K562 (cell line): ENCODE measurements around the gene STK32C. TPM values are rescaled to one million over a fixed set of nuclear protein-coding genes. Genes with fewer than 3 reads are reported as not detected.

Source experiments
- ATF1 ChIP-seq, 2 experiments: fragments of 450-650 bp in 1 of 2; IDR thresholded peaks; 2 replicates each; pipeline ENCODE4 v1.6.1; 2016; ENCODE audit warnings: missing compliant biosample characterization in 1 of 2, missing genetic modification characterization in 1 of 2
- CTBP1 ChIP-seq: fragments of 450-650 bp; IDR thresholded peaks from 2 replicates; pipeline ENCODE4 v1.6.1; 2016; ENCODE audit warnings: borderline replicate concordance
- CTCF ChIP-seq, 3 experiments: IDR thresholded peaks in 2 of 3; conservative IDR thresholded peaks in 1 of 3; 2 replicates each; pipeline ENCODE4 v1.5.1; 2011 to 2012; ENCODE audit warnings: low read length in 3 of 3, mild to moderate bottlenecking in 3 of 3, control low read depth in 2 of 3, improper control_type of control experiment in 1 of 3, inconsistent platforms in 1 of 3, low read depth in 1 of 3, mixed read lengths in 1 of 3, moderate library complexity in 1 of 3; ENCODE audit not compliant: insufficient read depth in 2 of 3
- CXXC5 ChIP-seq: fragments of 250-450 bp; sonication (Bioruptor Pico); IDR thresholded peaks from 2 replicates; pipeline ENCODE4 v1.8.0; 2022; ENCODE audit warnings: inconsistent platforms, mild to moderate bottlenecking, moderate library complexity
- HMG20B ChIP-seq: fragments of 250-450 bp; sonication (Bioruptor Pico); IDR thresholded peaks from 2 replicates; pipeline ENCODE4 v1.5.0; 2021; ENCODE audit warnings: mild to moderate bottlenecking
- MEF2D ChIP-seq: conservative IDR thresholded peaks from 2 replicates; pipeline ENCODE4 v1.6.1; 2016; ENCODE audit warnings: low read depth, missing genetic modification characterization, missing compliant biosample characterization
- MLLT1 ChIP-seq, 2 experiments: fragments of 450-650 bp; IDR thresholded peaks; 2 replicates each; pipeline ENCODE4 v1.6.1; 2016
- NBN ChIP-seq: fragments of 450-650 bp; IDR thresholded peaks from 2 replicates; pipeline ENCODE4 v1.6.1; 2016; ENCODE audit warnings: low read depth, mild to moderate bottlenecking
- POLR2AphosphoS5 ChIP-seq: IDR thresholded peaks from 2 replicates; pipeline ENCODE4 v1.6.1; 2011; ENCODE audit warnings: mild to moderate bottlenecking, low read depth, low read length, moderate library complexity; ENCODE audit not compliant: control insufficient read depth, insufficient read depth
- SNIP1 ChIP-seq: fragments of 450-650 bp; IDR thresholded peaks from 2 replicates; pipeline ENCODE4 v1.7.1; 2017; ENCODE audit warnings: low read depth, mild to moderate bottlenecking
- TAF9B ChIP-seq: fragments of 450-650 bp; IDR thresholded peaks from 2 replicates; pipeline ENCODE4 v1.6.1; 2018; ENCODE audit warnings: mild to moderate bottlenecking; ENCODE audit not compliant: partially characterized antibody
- TRIM25 ChIP-seq: fragments of 450-650 bp; IDR thresholded peaks from 2 replicates; pipeline ENCODE4 v1.7.0; 2016; ENCODE audit warnings: borderline replicate concordance
- ZC3H4 ChIP-seq: sonication (generic); formaldehyde crosslinking; IDR thresholded peaks from 2 replicates; pipeline ENCODE4 v1.9.0; 2021; ENCODE audit warnings: missing genetic modification reagents, borderline replicate concordance
- ZEB2 ChIP-seq: fragments of 450-650 bp; IDR thresholded peaks from 2 replicates; pipeline ENCODE4 v1.6.1; 2016
- ZFP91 ChIP-seq: sonication (generic); formaldehyde crosslinking; IDR thresholded peaks from 2 replicates; pipeline ENCODE4 v1.8.0; 2022; ENCODE audit warnings: mild to moderate bottlenecking, missing genetic modification reagents
- ZNF133 ChIP-seq: fragments of 250-450 bp; sonication (Bioruptor Pico); IDR thresholded peaks from 2 replicates; pipeline ENCODE4 v1.4.0; 2020; ENCODE audit warnings: mild to moderate bottlenecking
- ZNF263 ChIP-seq: sonication (generic); formaldehyde crosslinking; IDR thresholded peaks from 2 replicates; pipeline ENCODE4 v1.8.0; 2022; ENCODE audit warnings: mild to moderate bottlenecking, missing genetic modification reagents, borderline replicate concordance
- polyA plus RNA-seq, 8 experiments: library from polyadenylated mRNA; depleted of rRNA in 4 of 8; stranded (reverse) in 5 of 8; unstranded in 3 of 8; fragments of >200 nt; fragmentation: Nextera tagmentation in 2 of 8; fragmentation: Illumina TruSeq in 1 of 8; extraction: Ambion mirVana in 2 of 8; extraction: Trizol in 1 of 8; gene quantifications; 2 replicates each; pipeline versions ENCODE4 v1.2.1 to v1.2.3, GENCODE V29; 2011 to 2014; ENCODE audit warnings: inconsistent platforms in 1 of 8, missing spikeins in 1 of 8
- total RNA-seq, 7 experiments: library from RNA; depleted of rRNA in 6 of 7; stranded (reverse); fragments of >200 nt in 6 of 7; fragmentation: Illumina TruSeq in 2 of 7; extraction: Trizol in 2 of 7; gene quantifications; 2 replicates each; pipeline versions ENCODE4 v1.2.1 to v1.2.3, GENCODE V29; 2011 to 2021; ENCODE audit warnings: low replicate concordance in 1 of 7

STK32C gene
- total and polyA plus RNA-seq, 9 of the 15 experiments (the other 6 are each of a cell fraction or from before 2014, with no cell fraction given): 1.5 to 20.9 (median 6.5) TPM

- TF ChIP-seq CXXC5 (no peak; the same call in 1 of the 2 replicates), CTBP1 (0 out of 2 replicates have a peak, but pooled peaks have one; percentile 15), TRIM25 (no peak), ZNF133 (CRISPR knock-in tag) (no peak), ATF1 (CRISPR knock-in tag; IDR thresholded peaks at IDR 0.05) (no peak), ATF1 (tag; IDR thresholded peaks at IDR 0.05) (peak; percentile 66), ZFP91 (no peak), ZC3H4 (CRISPR knock-in tag) (no peak), SNIP1 (no peak), HMG20B (no peak), NBN (no peak), MLLT1 (IDR thresholded peaks at IDR 0.05) (no peak), POLR2AphosphoS5 (no peak), CTCF (IDR thresholded peaks at IDR 0.05 in 2 of 3, conservative IDR thresholded peaks at IDR 0.05 in 1 of 3; ENCODE audit: insufficient read depth in 2 of 3, low read depth in 1 of 3, low read length in 3 of 3) (no peak), TAF9B (no peak), ZNF263 (CRISPR knock-in tag) (no peak), ZEB2 (no peak), MEF2D (tag) (no peak)
Observed at GRCh38 chr10:132335189-132336063, 27.7 kb upstream of the STK32C start (continued).
